ENCODE results near the gene SUV39H1.
"Not testable (repeated sequence)": the region's sequence is repeated elsewhere in the genome, so short reads cannot be mapped to it uniquely, and the experiment has no call there.

- not testable (repeated sequence) for TF ChIP-seq CTCF, POLR2A (IDR thresholded peaks at IDR 0.05)
These were observed 4.8 kb upstream of the SUV39H1 start for GRCh38 chrX:48691746-48692145.
